Astrocyte of the cerebellum (primary cell): ENCODE data around the gene ZNF24.

ENCODE experiments used
- DNase-seq: peaks from one replicate; pipeline ENCODE4 v3.0.0-alpha.2; 2011; ENCODE audit warnings: low read depth
- H3K4me3 ChIP-seq: 2 replicates; pipeline ENCODE4 v1.5.1; 2011; ENCODE audit warnings: mild to moderate bottlenecking, low read depth, low read length, moderate library complexity
- in situ Hi-C: cut with HindIII; loops from 2 replicates; pipeline ENCODE4 v1.10.0; 2017; ENCODE audit warnings: low sequenced_read_pairs
- TF ChIP-seq, protein P1 (sequence below): IDR thresholded peaks from 2 replicates; pipeline ENCODE4 v1.5.1; 2012; ENCODE audit warnings: low read length, low read depth, moderate library complexity, mild to moderate bottlenecking; ENCODE audit errors: missing control alignments

The ZNF24 gene

DNA sequence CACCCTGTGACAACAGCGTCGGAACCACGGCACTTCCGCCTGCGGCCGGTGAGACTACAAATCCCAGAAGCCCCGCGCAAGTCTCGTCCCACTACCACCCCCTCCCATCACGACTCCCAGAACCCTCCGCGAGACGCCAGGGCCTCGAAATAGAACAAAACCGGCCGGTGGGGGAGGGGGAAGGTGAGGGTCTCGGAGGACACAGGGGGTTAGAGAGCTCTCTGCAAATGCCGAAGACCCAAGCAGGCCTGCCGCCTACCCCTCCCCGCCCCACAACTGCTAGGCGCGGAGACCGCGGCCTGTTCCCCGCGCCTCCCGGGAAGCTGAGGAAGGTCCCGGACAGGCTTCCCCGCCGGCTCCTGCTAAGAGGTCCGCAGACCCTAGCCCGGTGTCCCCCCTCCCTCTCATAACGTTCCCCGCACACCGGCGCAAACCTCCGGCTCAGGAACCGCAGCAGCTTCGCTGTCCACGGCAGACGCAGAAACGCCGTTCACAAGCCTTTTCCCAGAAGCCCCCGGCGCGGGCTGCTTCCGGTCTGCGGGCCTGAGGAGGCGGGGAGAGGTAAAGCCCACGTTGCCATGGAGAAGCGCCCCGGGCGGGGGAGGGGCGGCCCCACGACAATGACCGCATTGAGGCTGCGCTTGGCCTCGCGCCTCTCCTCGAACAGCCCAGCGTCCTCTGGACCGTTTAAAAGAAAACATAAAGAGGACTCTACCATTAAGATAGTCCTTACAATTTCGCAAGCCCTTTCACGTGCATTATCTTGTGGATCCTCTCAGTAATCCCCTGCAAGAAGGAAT lies at the start of gene ZNF24:
Gene ZNF24, minus strand, starts transcription at position 485 of the 800 bp plus-strand sequence. CDS start 3,770 bp downstream, outside the sequence.
- in situ Hi-C loops, result no loop called here
- peak within 1 kb of the TSS; percentile 97 for H3K4me3 ChIP-seq
- DNase-seq, result peak; percentile 78
- TF ChIP-seq, protein P1, sequence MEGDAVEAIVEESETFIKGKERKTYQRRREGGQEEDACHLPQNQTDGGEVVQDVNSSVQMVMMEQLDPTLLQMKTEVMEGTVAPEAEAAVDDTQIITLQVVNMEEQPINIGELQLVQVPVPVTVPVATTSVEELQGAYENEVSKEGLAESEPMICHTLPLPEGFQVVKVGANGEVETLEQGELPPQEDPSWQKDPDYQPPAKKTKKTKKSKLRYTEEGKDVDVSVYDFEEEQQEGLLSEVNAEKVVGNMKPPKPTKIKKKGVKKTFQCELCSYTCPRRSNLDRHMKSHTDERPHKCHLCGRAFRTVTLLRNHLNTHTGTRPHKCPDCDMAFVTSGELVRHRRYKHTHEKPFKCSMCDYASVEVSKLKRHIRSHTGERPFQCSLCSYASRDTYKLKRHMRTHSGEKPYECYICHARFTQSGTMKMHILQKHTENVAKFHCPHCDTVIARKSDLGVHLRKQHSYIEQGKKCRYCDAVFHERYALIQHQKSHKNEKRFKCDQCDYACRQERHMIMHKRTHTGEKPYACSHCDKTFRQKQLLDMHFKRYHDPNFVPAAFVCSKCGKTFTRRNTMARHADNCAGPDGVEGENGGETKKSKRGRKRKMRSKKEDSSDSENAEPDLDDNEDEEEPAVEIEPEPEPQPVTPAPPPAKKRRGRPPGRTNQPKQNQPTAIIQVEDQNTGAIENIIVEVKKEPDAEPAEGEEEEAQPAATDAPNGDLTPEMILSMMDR, result no peak

DNA sequence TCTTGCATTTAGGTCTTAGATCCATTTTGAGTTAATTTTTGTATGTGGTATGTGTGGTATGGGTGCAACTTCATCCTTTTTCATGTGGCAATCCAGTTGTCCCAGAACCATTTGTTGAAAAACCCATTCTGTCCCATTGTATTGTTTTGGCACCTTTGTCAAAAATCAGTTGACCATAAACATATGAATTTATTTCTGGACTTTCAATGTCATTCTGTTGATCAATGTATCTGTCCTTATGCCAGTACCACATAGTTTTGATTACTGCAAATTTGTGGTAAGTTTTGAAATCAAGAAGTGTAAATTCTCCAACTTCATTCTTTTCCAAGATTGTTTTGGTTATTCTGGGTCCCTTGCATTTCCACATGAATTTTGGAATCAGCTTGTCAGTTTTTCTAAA lies 49.5 kb upstream of the ZNF24 start:
- in situ Hi-C loops, result no loop called here

DNA sequence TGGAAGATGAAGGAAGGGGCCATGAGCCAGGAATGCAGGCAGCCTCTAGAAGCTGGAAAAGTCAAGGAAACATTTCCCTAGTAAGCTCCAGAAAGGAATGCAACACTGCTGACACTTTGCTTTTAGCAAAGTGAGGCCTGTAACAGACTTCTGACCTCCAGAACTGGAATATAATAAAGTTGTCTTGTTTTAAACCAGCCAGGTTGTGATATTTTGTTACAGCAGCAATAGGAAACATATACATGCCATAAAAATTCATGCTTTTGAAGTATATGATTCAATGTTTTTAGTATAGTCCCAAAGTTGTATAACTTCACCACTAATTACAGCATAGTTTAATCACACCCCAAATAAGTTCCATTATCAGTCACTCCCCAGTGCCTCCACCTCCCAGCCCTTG lies 48.2 kb upstream of the ZNF24 start:
- DNase-seq, result no peak
- TF ChIP-seq, protein P1, result no peak
- in situ Hi-C loops, result no loop called here
- no peak overlapping the region for H3K4me3 ChIP-seq

More for the DNA sequence above, 49.5 kb upstream of the ZNF24 start:
- TF ChIP-seq, protein P1, result no peak
- no peak for DNase-seq
- no peak overlapping the region for H3K4me3 ChIP-seq

DNA sequence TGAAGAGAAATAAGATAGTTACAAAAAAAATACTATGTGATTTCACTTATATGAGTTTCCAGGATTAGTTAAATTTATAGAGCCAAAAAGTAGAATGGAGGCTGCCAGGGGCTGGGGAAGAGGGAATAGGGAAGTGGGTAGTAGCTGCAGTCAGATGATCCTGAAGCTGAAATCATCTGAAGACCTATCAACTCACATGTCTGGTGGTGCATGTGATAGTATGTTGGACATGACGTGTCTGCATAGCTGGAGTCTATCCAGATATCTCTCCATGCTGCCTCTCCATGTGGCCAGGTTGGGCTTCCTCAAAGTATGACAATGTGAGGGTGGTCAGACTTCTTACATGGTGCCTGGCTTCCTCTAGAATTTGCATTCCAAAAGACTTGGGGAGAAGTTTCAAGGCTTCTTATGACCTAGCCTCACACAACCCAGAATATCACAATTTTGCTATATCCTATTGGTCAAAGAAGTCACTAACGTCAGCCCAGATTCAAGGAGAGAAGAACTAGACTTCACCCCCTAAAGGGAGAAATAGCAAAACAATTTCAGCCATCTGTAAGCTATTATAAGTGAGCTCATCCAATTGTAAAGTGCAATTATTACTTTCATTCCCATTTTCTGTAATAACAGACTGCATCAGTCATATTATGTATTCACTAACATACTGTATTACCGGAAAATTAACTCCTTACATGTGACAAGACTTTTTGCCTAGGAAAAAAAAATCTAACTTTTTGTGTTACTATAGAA lies 46.9 kb upstream of the ZNF24 start:
- in situ Hi-C loops, result no loop called here
- no peak overlapping the region for H3K4me3 ChIP-seq
- TF ChIP-seq, protein P1, result no peak
- no peak for DNase-seq

DNA sequence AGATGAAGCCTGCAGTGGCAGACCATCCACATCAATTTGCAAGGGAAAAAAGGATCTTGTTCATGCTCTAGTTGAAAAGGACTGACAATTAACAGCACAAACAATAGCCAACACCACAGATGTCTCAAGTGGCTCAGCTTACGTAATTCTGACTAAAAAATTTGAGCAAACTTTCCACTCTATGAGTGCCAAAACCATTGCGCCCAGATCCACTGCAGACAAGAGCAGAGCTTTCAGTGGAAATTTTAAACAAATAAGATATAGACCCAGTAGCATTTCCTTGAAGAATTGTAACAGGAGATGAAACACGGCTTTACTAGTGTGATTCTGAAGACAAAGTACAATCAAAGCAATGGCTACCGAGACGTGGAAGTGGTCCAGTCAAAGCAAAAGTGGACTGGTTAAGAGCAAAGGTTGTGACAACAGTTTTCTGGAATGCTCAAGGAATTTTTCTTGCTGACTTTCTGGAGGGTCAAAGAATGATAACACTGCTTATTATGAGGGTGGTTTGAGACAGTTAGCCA lies 44.9 kb upstream of the ZNF24 start:
- in situ Hi-C loops, result no loop called here
- peak; percentile 60 for DNase-seq
- TF ChIP-seq, protein P1, result no peak
- no peak overlapping the region for H3K4me3 ChIP-seq

DNA sequence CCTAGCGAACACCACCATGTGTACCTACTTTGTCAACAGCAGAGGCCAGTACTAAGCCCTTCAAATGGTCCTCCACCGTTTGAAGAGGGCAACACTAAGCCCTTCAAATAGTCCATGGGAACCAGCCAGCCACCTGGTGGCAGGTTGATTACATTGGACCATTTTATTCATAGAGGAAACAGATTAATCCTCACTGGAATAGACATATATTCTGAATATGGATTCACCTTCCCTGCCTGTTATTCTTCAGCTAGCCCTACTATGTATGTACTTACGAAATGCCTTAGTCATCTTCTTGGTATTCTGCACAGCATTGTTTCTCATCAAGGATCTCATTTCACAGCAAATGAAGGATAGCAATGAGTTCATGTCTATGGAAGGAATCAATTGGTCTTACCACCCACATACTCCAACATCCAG lies 42.9 kb upstream of the ZNF24 start:
- TF ChIP-seq, protein P1, result peak; percentile 18
- no peak overlapping the region for H3K4me3 ChIP-seq
- in situ Hi-C loops, result no loop called here
- no peak for DNase-seq
